Coronary artery (tissue), 2 donors: ENCODE results near the gene FGF19.
"Not testable (repeated sequence)": the region's sequence is repeated elsewhere in the genome, so short reads cannot be mapped to it uniquely, and the experiment has no call there.

ENCODE experiments used
- DNase-seq: peaks from one replicate; pipeline ENCODE4 v3.0.0-alpha.2; 2017; ENCODE audit warnings: low spot score
- H3K27ac ChIP-seq, 2 donors: fragments of 200-600 bp; sonication (generic); one replicate each; pipeline ENCODE4 v1.5.1; 2016 to 2019
- H3K4me3 ChIP-seq: fragments of 200-600 bp; sonication (generic); 2 replicates; pipeline ENCODE4 v1.5.1; 2016; ENCODE audit warnings: mild to moderate bottlenecking, moderate library complexity
- TF ChIP-seq, protein P1 (sequence below): fragments of 200-600 bp; sonication (generic); IDR thresholded peaks from one replicate; pipeline ENCODE4 v1.5.1; 2019; ENCODE audit warnings: antibody characterized with exemption

The FGF19 gene

GRCh38 chr11:69696749-69697468 is 6.9 kb downstream of the FGF19 start:
- DNase-seq = no peak
- no peak overlapping the region for H3K27ac ChIP-seq
- H3K4me3 ChIP-seq = no peak overlapping the region
- TF ChIP-seq, protein P1, sequence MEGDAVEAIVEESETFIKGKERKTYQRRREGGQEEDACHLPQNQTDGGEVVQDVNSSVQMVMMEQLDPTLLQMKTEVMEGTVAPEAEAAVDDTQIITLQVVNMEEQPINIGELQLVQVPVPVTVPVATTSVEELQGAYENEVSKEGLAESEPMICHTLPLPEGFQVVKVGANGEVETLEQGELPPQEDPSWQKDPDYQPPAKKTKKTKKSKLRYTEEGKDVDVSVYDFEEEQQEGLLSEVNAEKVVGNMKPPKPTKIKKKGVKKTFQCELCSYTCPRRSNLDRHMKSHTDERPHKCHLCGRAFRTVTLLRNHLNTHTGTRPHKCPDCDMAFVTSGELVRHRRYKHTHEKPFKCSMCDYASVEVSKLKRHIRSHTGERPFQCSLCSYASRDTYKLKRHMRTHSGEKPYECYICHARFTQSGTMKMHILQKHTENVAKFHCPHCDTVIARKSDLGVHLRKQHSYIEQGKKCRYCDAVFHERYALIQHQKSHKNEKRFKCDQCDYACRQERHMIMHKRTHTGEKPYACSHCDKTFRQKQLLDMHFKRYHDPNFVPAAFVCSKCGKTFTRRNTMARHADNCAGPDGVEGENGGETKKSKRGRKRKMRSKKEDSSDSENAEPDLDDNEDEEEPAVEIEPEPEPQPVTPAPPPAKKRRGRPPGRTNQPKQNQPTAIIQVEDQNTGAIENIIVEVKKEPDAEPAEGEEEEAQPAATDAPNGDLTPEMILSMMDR = no peak

- not testable (repeated sequence) for H3K27ac ChIP-seq, H3K4me3 ChIP-seq, DNase-seq
Measured at GRCh38 chr11:69695995-69696394, 7.8 kb downstream of the FGF19 start.

- DNase-seq = no peak
- TF ChIP-seq, protein P1 = no peak
- Histone ChIP-seq H3K27ac (no peak overlapping the region), H3K4me3 (no peak overlapping the region)
Measured at GRCh38 chr11:69695581-69695980, 8.2 kb downstream of the FGF19 start.

GRCh38 chr11:69694781-69695180 is 9.0 kb downstream of the FGF19 start:
- TF ChIP-seq, protein P1 = no peak
- no peak overlapping the region for H3K4me3 ChIP-seq
- no peak for DNase-seq
- H3K27ac ChIP-seq = no peak overlapping the region

- no peak overlapping the region for H3K27ac ChIP-seq
- TF ChIP-seq, protein P1 = no peak
- no peak for DNase-seq
- H3K4me3 ChIP-seq = no peak overlapping the region
Measured at GRCh38 chr11:69692422-69692821, 11.4 kb downstream of the FGF19 start.

- H3K4me3 ChIP-seq = no peak overlapping the region
- TF ChIP-seq, protein P1 = no peak
- no peak for DNase-seq
- no peak overlapping the region for H3K27ac ChIP-seq
Measured at GRCh38 chr11:69691463-69691862, 12.4 kb downstream of the FGF19 start.

DNA sequence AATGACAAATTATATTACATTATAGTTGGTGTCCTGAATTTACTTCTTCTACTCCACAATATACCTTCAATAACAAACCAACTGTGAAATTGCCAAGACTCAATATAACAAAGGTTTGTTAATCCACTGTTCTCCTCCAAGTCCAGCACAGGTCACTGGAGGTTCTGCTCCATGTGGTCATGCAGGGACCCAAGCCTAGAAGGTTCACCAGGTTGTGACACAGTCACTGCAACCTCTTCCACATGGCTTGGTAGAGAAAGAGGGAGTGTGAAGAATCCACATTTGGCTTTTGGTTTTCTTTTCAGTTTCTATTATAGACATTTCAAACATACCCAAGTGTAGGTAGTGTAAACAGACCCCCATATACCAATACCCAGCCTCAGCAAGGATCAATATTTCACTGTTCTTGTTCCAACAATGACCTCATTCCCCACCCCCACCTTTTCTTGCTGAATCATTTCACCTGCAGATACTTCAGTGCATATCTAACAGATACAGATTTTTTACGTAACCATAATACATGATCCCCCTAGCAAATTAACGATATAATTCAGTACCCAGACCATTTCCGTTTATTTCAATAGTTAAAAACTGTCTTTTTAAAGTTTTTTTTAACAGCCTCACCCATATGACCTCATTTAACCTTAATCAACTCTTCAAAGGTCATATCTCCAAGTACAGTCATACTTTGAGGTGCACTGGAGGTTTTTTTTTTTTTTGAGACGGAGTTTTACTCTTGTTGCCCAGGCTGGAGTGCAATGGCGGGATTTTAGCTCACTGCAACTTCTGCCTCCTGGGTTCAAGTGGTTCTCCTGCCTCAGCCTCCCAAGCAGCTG is 14.1 kb downstream of the FGF19 start:
- TF ChIP-seq, protein P1 = no peak
- no peak for DNase-seq
- Histone ChIP-seq H3K4me3 (no peak overlapping the region), H3K27ac (no peak overlapping the region)

DNA sequence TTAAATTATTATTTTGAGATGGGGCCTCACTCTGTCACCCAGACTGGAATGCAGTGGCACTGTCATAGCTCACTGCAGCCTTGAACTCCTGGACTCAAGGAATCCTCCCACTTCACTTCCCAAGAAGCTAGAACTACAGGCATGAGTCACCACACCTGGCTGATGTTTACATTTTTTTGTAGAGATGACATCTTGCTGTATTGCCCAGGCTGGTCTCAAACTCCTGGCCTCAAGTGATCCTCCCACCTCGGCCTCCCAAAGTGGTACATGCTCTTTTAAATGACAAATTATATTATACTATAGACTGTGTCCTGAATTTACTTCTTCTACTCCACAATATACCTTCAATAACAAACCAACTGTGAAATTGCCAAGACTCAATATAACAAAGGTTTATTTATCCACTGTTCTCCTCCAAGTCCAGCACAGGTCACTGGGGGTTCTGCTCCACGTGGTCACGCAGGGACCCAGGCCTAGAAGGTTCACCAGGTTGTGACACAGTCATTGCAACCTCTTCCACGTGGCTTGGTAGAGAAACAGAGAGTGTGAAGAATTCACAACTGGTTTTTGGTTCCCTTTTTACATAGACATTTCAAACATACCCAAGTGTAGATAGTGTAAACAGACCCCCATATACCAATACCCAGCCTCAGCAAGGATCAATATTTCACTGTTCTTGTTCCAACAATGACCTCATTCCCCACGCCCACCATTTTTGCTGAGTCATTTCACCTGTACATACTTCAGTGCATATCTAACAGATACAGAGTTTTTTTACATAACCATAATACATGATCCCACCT is 15.7 kb downstream of the FGF19 start:
- not testable (repeated sequence) for H3K4me3 ChIP-seq, H3K27ac ChIP-seq, DNase-seq
